HG02571 (cell line): ENCODE results near the gene SAMD10.
"Not testable (repeated sequence)": the region's sequence is repeated elsewhere in the genome, so short reads cannot be mapped to it uniquely, and the experiment has no call there.

Experiments used
- ATAC-seq: cut with Tn5 transposase; IDR thresholded peaks from one replicate; pipeline ENCODE4 v1.9.1; 2021; ENCODE audit warnings: mild to moderate bottlenecking, moderate library complexity; ENCODE audit not compliant: unreplicated experiment

The SAMD10 gene

DNA sequence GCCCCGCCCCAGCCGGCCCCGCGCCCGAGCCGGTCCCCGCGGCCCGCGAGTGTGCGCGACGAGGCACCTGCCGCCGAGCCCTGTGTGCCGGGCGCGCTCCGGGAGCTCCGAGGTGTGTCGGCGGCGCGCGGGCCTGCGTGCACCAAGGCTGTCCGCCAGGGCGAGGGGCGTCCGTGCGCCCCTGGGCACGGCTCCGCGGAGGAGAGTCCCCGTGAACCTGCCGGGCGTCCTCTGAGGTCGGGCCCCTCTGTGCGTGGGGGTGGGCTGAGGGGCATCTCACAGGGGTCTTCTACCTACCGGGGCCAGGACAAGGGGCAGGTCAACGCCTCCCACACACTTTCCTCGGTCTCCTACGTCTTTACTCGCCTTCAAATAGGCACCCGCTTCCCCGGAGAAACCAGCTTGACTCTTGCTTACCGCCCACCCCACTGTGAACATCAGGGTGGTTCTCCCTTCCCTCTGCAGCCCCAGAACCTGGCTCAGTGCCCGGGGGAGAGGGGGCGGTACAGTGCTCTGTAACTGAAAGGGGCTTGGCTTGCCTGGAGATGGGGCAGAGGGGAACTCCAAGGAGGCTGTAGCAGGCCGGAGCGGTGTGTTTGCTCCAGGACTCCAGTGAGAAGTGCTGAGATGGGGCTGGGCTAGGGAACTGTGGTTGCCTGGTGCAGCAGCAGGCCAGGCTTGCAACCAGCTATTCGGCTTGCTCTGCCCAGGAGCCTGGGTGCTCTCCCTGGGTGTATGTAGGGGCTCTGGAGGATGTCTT, at the start of gene SAMD10:
Gene SAMD10, minus strand, starts transcription at position 86 of the 760 bp plus-strand sequence. CDS start 175 bp downstream, outside the sequence.
- peak; percentile 37 for ATAC-seq

DNA sequence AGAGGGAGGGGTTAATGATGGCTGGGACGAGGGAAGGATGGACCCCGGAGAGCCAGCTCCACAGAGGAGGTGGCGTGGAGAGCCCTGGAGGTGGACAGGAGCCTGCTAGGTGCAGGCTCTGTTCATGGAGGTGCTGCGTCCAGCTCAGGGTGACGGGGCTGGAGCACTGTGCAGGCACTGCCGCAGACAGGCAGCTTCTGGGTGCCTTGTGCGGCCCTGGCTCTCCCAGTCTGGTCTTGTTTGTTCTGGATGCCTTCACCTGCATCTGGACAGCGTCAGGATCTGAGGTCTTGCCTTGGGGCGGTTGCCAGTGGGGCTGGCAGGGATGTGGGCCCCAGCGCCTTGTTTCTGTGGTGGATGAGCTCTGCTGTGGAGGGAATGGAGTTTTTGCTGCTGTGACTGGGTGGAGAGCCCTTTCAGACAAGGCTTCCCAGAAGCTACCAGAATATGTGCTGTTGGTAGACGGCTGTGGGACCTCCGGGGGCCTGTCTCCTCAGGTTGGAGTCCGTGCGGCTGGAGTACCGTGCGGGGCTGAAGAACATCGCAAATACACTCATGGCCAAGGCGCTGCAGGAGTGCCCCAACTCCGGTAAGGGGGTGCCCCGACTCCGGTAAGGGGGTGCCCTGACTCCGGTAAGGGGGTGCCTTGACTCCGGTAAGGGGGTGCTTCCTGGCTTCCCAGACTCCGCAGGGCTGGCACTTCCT, 48.7 kb upstream of the SAMD10 start:
- no peak for ATAC-seq

DNA sequence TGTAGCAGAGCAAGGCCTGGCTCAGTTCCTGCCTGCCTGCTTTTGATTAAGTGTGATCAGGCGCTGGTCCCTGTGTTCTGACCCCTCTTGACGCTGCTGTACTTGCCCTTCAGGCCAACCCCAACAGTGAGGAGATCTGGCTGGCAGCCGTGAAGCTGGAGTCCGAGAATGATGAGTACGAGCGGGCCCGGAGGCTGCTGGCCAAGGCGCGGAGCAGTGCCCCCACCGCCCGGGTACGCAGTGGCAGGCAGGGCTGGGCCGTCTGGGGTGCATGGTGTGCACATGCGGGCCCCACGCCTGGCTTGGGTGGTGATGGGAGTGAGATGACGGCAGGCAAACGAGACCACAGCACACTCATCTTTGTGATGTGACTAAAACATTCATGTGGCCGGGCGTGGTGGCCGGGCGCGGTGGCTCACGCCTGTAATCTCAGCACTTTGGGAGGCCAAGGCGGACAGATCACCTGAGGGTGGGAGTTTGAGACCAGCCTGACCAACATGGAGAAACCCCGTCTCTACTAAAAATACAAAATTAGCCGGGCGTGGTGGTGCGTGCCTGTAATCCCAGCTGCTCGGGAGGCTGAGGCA, 46.5 kb upstream of the SAMD10 start:
- ATAC-seq, result no peak

DNA sequence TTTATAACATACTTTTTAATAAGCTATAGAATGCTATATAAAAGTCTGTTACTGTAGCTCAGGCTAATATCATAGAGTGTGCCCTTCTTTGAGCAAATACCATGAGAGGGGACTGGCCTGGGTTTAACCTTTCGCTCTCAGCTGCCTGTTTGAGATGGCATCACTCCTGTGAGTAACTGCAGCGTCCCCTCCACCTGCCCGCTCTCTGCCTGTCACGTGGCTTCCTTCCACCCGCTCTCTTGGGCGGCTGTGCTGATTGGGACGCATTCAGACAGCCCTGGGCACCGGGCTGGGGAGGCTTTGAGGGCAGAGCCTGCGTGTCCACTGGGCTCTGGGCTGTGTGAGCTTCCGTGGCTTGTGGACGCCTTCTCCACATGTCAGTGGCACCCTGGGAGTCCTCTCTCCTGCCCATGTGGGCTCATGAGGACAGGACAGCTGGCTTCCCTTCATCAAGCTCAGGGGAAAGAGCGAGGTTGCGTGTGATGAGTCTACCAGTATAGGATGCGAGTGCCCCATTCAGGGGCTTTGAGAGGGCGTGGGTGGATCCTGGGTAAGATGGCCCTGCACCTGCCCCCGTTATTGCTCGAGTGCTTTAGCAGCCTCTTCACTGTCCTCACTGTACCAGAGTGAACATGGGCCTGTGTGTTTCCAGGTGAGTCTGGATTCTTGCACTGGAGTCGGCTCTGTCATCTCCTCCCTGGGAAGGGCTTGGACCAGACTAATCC, 45.8 kb upstream of the SAMD10 start:
- no peak for ATAC-seq

DNA sequence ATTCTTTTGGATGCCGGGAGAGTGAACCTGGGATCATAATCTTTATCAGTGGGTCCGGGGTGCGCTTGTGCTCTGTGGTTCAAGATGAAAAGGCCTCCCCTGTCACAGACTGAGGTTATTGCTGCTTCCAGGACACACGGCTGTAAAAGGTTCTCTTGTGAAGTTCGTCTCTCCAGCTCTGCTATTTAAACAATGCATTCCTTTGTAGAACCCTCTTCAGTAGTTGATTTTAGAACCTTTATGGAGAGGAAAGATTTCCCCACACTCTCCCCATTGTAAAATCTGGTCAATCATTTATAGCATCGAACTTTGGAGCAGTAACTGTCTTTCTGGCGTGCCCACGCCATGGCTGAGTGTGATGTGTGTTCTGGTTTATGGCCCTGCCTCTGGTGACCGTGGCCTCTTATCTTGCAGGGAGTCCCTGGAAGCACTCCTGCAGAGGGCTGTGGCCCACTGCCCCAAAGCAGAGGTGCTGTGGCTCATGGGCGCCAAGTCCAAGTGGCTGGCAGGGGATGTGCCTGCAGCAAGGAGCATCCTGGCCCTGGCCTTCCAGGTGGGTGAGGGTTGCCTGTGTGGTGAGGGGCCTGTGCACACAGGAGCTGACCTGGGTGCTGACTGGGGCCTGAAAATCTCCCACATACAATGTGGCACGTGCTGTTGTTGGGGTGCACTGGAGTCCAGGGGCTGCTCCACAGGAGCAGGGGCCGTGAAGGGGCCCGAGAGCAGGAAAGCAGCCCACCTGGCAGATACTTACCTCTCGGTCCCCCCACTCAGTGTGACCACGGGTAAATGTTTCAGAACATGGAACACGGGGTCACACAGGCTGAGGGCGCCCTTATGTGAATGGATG, 44.9 kb upstream of the SAMD10 start:
- no peak for ATAC-seq

DNA sequence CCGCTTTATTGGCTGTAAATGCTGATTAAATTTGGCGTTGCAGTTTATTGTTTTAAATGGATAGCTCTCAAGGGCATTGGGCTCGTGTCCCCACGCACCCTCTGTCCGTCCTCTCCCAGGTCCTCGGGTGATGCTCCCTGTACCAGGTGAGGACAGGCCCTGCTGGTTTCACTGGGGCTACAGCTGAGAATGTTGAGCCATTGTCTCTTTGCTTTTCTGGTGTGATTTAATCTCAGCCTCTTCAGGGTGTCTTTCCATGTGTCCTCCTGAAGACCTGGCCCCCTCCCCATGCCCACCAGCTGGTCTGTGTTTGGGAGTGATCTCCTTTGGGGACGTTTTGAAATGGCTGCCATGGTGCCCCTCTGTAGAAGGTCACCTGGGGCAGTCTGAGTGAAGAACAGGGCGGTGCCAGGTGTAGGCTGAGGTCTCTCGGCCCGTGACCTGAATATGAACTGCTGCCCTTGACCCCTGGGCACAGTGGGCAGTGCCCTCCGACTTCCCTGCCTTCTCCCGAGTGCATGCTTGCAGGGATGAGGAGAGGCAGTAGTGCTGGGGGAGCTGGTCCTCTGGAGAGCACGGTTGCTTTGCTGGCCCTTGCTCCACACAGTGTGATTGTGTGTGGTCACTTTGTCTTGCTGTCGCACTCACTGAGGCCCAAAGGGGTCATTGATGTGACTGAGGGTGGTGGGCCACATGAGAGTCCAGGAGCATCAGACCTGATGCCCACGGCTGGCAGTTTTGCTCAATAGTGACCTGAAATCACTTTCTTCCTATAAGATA, 44.1 kb upstream of the SAMD10 start:
- ATAC-seq, result no peak

- no peak for ATAC-seq
These were observed 43.4 kb upstream of the SAMD10 start for GRCh38 chr20:64022671-64023360.

- ATAC-seq, result no peak
These were observed 41.9 kb upstream of the SAMD10 start for GRCh38 chr20:64021124-64021975.

GRCh38 chr20:64015635-64016034, 36.2 kb upstream of the SAMD10 start:
- no peak for ATAC-seq

DNA sequence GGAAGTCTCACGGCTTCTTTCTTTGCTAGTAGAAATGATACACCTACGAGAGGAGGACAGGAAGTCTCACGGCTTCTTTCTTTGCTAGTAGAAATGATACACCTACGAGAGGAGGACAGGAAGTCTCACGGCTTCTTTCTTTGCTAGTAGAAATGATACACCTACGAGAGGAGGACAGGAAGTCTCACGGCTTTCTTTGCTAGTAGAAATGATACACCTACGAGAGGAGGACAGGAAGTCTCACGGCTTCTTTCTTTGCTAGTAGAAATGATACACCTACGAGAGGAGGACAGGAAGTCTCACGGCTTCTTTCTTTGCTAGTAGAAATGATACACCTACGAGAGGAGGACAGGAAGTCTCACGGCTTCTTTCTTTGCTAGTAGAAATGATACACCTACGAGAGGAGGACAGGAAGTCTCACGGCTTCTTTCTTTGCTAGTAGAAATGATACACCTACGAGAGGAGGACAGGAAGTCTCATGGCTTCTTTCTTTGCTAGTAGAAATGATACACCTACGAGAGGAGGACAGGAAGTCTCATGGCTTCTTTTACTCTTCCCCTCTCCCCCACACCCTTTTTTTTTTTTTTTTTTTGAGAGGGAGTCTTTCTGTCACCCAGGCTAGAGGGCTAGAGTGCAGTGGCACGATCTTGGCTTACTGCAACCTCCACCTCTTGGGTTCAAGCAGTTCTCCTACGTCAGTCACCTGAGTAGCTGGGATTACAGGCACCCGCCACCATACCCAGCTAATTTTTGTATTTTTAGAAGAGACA, 33.1 kb upstream of the SAMD10 start:
- ATAC-seq, result not testable (repeated sequence)

DNA sequence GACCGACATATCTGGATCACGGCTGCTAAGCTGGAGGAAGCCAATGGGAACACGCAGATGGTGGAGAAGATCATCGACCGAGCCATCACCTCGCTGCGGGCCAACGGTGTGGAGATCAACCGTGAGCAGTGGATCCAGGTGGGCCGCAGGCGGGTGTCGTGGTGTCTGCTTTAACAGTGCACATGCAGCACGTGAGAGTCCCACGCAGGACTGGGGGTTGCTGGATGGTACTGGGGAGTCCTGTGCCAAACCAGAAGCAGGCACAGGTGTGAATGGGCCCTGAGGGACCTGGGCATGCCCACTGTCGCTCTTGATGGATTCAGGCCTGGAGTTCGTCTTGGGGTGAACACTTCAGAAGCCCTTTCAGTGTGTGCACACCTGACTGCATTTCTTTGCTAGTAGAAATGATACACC, 31.9 kb upstream of the SAMD10 start:
- ATAC-seq, result no peak

- no peak for ATAC-seq
These were observed 31.3 kb upstream of the SAMD10 start for GRCh38 chr20:64010711-64011237.

- no peak for ATAC-seq
These were observed 30.5 kb upstream of the SAMD10 start for GRCh38 chr20:64009811-64010387.

DNA sequence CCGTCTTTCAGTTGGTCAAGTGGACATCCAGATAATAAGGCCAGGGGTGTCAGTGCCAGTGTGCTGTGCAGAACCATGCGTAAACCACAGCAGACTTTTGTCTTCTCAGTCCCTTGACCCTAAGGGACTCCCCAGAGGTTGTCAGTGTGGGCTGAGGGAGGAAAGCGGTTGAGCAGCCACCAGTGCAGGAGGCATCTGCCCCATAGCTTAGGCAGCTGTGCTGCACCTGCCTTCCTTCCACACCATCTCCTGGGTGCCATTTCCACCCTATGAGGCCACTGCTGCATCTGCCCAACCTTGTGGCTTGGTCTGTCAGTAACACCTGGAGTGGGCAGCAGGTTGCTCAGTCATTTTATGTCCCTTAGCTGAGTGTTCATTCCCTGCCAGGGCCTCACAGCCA, 27.5 kb upstream of the SAMD10 start:
- ATAC-seq, result no peak

- no peak for ATAC-seq
These were observed 27.0 kb upstream of the SAMD10 start for GRCh38 chr20:64006490-64006889.

- no peak for ATAC-seq
These were observed 26.0 kb upstream of the SAMD10 start for GRCh38 chr20:64005394-64005793.
